Hepatocyte (in vitro differentiated cells): ENCODE data around the gene ENPP4. TPM values are rescaled to one million over a fixed set of nuclear protein-coding genes. Genes with fewer than 3 reads are reported as not detected.
A peak's percentile ranks its signal among the peaks of the same experiment; 100 is the strongest.
"Not testable (repeated sequence)": the region's sequence is repeated elsewhere in the genome, so short reads cannot be mapped to it uniquely, and the experiment has no call there.

Experiments
- DNase-seq: peaks from one replicate; pipeline ENCODE4 v3.0.0-alpha.2; 2016; ENCODE audit warnings: low spot score
- H2AFZ ChIP-seq: fragments of 200-600 bp; sonication (generic); 2 replicates; pipeline ENCODE4 v1.6.0; 2016; ENCODE audit warnings: antibody characterized with exemption, mild to moderate bottlenecking
- H3K27ac ChIP-seq: fragments of 200-600 bp; sonication (generic); 2 replicates; pipeline ENCODE4 v1.5.1; 2016; ENCODE audit warnings: mild to moderate bottlenecking
- H3K27me3 ChIP-seq: fragments of 200-600 bp; sonication (generic); 2 replicates; pipeline ENCODE4 v1.6.1; 2016
- H3K36me3 ChIP-seq: fragments of 200-600 bp; sonication (generic); replicated peaks from 2 replicates; pipeline ENCODE4 v1.5.1; 2016; ENCODE audit warnings: low read depth; ENCODE audit not compliant: insufficient read depth
- H3K4me1 ChIP-seq: fragments of 200-600 bp; sonication (generic); 2 replicates; pipeline ENCODE4 v1.5.1; 2016; ENCODE audit warnings: mild to moderate bottlenecking, moderate library complexity; ENCODE audit not compliant: insufficient read depth
- H3K4me2 ChIP-seq: fragments of 200-600 bp; sonication (generic); 2 replicates; pipeline ENCODE4 v1.6.0; 2016
- H3K4me3 ChIP-seq: fragments of 200-600 bp; sonication (generic); 2 replicates; pipeline ENCODE4 v1.5.1; 2016; ENCODE audit warnings: mild to moderate bottlenecking
- H3K79me2 ChIP-seq: fragments of 200-600 bp; sonication (generic); 2 replicates; pipeline ENCODE4 v1.6.0; 2017; ENCODE audit warnings: mild to moderate bottlenecking
- H3K9me2 ChIP-seq: fragments of 200-600 bp; sonication (generic); replicated peaks from 2 replicates; pipeline ENCODE4 v1.6.0; 2017; ENCODE audit warnings: mild to moderate bottlenecking; ENCODE audit not compliant: insufficient read depth
- H3K9me3 ChIP-seq: fragments of 200-600 bp; sonication (generic); 2 replicates; pipeline ENCODE4 v1.5.1; 2016; ENCODE audit warnings: low read depth, mild to moderate bottlenecking
- H4K20me1 ChIP-seq: fragments of 200-600 bp; sonication (generic); 2 replicates; pipeline ENCODE4 v1.6.0; 2016; ENCODE audit warnings: mild to moderate bottlenecking; ENCODE audit not compliant: insufficient read depth, poor library complexity, severe bottlenecking
- EZH2 ChIP-seq: fragments of 200-600 bp; sonication (generic); IDR thresholded peaks from 2 replicates; pipeline ENCODE4 v1.6.1; 2016; ENCODE audit warnings: antibody characterized with exemption, mild to moderate bottlenecking, borderline replicate concordance
- EZH2phosphoT487 ChIP-seq: fragments of 200-600 bp; sonication (generic); IDR thresholded peaks from one replicate; pipeline ENCODE4 v1.6.1; 2018; ENCODE audit warnings: antibody characterized with exemption, mild to moderate bottlenecking, low read depth, moderate library complexity; ENCODE audit not compliant: unreplicated experiment, severe bottlenecking
- WGBS: methylation state at CpG from one replicate; pipeline ENCODE4 v1.1.6; 2016; ENCODE audit warnings: low lambda C conversion rate; ENCODE audit errors: missing lambda C conversion rate; 5-methylcytosine and 5-hydroxymethylcytosine counted together
- polyA plus RNA-seq: library from polyadenylated mRNA; unstranded; fragments of >200 nt; fragmentation: Nextera tagmentation; extraction: Ambion mirVana; gene quantifications from 2 replicates; pipeline ENCODE4 v1.2.1, GENCODE V29; 2016
- total RNA-seq: library from RNA; depleted of rRNA; stranded (reverse); fragments of >200 nt; gene quantifications from 2 replicates; pipeline ENCODE4 v1.2.3, GENCODE V29; 2014
- TF ChIP-seq, protein P1 (sequence below): fragments of 200-600 bp; sonication (generic); IDR thresholded peaks from 2 replicates; pipeline ENCODE4 v1.5.1; 2016; ENCODE audit warnings: antibody characterized with exemption, mild to moderate bottlenecking; ENCODE audit not compliant: poor library complexity

ENPP4 gene
- total and polyA plus RNA-seq, 2 experiments from 2014 or later = 3.5 to 12.2 TPM

DNA sequence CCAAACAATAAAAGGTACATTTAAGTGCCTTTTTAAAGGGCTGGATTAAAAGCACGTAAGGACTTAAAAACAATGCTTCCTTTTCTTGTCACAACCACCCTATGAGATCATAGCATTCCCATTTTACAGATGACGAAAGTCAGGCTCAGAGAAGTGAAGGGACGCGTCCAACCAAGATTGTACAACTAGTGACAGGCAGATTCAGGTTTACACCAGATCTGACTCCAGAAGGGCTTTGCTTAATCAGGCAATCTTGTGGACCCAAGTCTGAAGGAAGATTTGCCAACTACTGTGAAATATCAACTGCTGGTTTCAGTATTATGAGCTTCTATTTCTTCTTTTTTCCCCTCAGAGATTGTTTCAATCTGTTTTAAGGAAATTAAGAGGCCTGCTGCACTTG, 877 bp downstream of the ENPP4 start:
- WGBS = 73% methylated on average over 4 of the region's 4 CpGs
- DNase-seq = no peak
- Histone ChIP-seq H2AFZ (peak overlapping the region; percentile 90), H3K4me2 (peak overlapping the region; percentile 84), H3K4me1 (no peaks in the 10 kb centered on the region), H3K27me3 (peaks cover 12% of the 10 kb centered on the region), H3K36me3 (no peaks in the 10 kb centered on the region), H3K27ac (no peak overlapping the region), H3K79me2 (peaks cover 3% of the 10 kb centered on the region), H3K9me2 (no peaks in the 10 kb centered on the region), H3K9me3 (no peaks in the 10 kb centered on the region), H4K20me1 (no peaks in the 10 kb centered on the region), H3K4me3 (peak overlapping the region; percentile 53)
- TF ChIP-seq EZH2 (no peak), EZH2phosphoT487 (no peak)
- TF ChIP-seq, protein P1, sequence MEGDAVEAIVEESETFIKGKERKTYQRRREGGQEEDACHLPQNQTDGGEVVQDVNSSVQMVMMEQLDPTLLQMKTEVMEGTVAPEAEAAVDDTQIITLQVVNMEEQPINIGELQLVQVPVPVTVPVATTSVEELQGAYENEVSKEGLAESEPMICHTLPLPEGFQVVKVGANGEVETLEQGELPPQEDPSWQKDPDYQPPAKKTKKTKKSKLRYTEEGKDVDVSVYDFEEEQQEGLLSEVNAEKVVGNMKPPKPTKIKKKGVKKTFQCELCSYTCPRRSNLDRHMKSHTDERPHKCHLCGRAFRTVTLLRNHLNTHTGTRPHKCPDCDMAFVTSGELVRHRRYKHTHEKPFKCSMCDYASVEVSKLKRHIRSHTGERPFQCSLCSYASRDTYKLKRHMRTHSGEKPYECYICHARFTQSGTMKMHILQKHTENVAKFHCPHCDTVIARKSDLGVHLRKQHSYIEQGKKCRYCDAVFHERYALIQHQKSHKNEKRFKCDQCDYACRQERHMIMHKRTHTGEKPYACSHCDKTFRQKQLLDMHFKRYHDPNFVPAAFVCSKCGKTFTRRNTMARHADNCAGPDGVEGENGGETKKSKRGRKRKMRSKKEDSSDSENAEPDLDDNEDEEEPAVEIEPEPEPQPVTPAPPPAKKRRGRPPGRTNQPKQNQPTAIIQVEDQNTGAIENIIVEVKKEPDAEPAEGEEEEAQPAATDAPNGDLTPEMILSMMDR = no peak

- H2AFZ ChIP-seq, H3K79me2 ChIP-seq, DNase-seq, H3K9me2 ChIP-seq, H3K27ac ChIP-seq, H3K4me3 ChIP-seq, H4K20me1 ChIP-seq, H3K9me3 ChIP-seq, H3K36me3 ChIP-seq, H3K4me2 ChIP-seq, H3K4me1 ChIP-seq: not testable (repeated sequence)
- 100% methylated on average over 1 of the region's 1 CpG for WGBS
- peaks cover 12% of the 10 kb centered on the region for H3K27me3 ChIP-seq
Measured at GRCh38 chr6:46131291-46131690, 1.5 kb downstream of the ENPP4 start.

- TF ChIP-seq EZH2phosphoT487 (no peak), EZH2 (no peak)
- TF ChIP-seq, protein P1 = no peak
- no peaks in the 10 kb centered on the region for H4K20me1 ChIP-seq
- no peaks in the 10 kb centered on the region for H3K27me3 ChIP-seq
- no peak overlapping the region for H2AFZ ChIP-seq
- H3K27ac ChIP-seq = no peak overlapping the region
- 75% methylated on average over 2 of the region's 2 CpGs for WGBS
- H3K4me2 ChIP-seq = no peak overlapping the region
- DNase-seq = no peak
- H3K4me1 ChIP-seq = no peaks in the 10 kb centered on the region
- no peaks in the 10 kb centered on the region for H3K36me3 ChIP-seq
- H3K9me3 ChIP-seq = no peaks in the 10 kb centered on the region
- no peak overlapping the region for H3K4me3 ChIP-seq
- H3K9me2 ChIP-seq = no peaks in the 10 kb centered on the region
- peaks cover 10% of the 10 kb centered on the region for H3K79me2 ChIP-seq
Measured at GRCh38 chr6:46134216-46134615, 4.4 kb downstream of the ENPP4 start.

DNA sequence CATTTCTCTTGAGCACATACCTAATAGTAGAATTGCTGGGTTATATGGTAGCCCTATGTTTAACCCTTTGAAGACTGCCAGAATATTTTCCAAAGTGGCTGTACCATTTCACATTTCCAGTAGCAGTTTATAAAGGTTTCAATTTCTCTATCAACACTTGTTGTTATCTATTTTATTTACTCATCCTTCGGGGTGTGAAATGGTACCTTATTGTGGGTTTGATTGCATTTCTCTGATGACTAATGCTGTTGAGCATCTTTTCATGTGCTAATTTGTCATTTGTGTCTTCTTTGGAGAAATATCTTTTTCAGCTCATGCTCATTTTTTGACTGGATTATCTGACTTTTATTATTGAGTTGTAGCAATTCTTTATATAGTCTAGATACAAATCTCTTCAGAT, 5.4 kb downstream of the ENPP4 start:
- Histone ChIP-seq H3K36me3 (no peaks in the 10 kb centered on the region), H3K27ac (no peak overlapping the region), H3K9me3 (no peaks in the 10 kb centered on the region), H2AFZ (no peak overlapping the region), H3K4me3 (no peak overlapping the region), H3K9me2 (no peaks in the 10 kb centered on the region), H3K27me3 (no peaks in the 10 kb centered on the region), H3K4me1 (no peaks in the 10 kb centered on the region), H3K4me2 (no peak overlapping the region), H3K79me2 (peaks cover 10% of the 10 kb centered on the region), H4K20me1 (no peaks in the 10 kb centered on the region)
- TF ChIP-seq EZH2 (no peak), EZH2phosphoT487 (no peak)
- TF ChIP-seq, protein P1 = no peak
- DNase-seq = no peak
- 70% methylated on average over 1 of the region's 1 CpG for WGBS
